ENCODE results near the gene ZNF280B. TPM values are rescaled to one million over a fixed set of nuclear protein-coding genes. Genes with fewer than 3 reads are reported as not detected.

The ZNF280B gene
- total RNA-seq, 1 experiment from 2014 or later = 3.9 TPM

- Histone ChIP-seq H3K9me3 (no peaks in the 10 kb centered on the region), H3K27me3 (replicated peaks; ENCODE audit: control insufficient read depth, insufficient read depth, low read length) (no peaks in the 10 kb centered on the region; the same call in 1 of the 2 replicates), H3K4me1 (no peaks in the 10 kb centered on the region), H3K4me3 (ENCODE audit: low read depth, low read length) (no peak overlapping the region), H3K36me3 (ENCODE audit: control insufficient read depth, insufficient read depth, low read length) (no peaks in the 10 kb centered on the region)
- TF ChIP-seq, protein P1, sequence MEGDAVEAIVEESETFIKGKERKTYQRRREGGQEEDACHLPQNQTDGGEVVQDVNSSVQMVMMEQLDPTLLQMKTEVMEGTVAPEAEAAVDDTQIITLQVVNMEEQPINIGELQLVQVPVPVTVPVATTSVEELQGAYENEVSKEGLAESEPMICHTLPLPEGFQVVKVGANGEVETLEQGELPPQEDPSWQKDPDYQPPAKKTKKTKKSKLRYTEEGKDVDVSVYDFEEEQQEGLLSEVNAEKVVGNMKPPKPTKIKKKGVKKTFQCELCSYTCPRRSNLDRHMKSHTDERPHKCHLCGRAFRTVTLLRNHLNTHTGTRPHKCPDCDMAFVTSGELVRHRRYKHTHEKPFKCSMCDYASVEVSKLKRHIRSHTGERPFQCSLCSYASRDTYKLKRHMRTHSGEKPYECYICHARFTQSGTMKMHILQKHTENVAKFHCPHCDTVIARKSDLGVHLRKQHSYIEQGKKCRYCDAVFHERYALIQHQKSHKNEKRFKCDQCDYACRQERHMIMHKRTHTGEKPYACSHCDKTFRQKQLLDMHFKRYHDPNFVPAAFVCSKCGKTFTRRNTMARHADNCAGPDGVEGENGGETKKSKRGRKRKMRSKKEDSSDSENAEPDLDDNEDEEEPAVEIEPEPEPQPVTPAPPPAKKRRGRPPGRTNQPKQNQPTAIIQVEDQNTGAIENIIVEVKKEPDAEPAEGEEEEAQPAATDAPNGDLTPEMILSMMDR (IDR thresholded peaks at IDR 0.05; ENCODE audit: insufficient read depth in 1 of 2, low read depth in 1 of 2, low read length in 1 of 2, severe bottlenecking in 1 of 2, unreplicated experiment in 1 of 2) = no peak
- ChIA-PET CTCF (no interaction called here), POLR2A (no interaction called here)
- no peak overlapping the region for H3K27ac Mint-ChIP-seq (ENCODE audit: unreplicated experiment)
- no peaks in the 10 kb centered on the region for H3K4me1 Mint-ChIP-seq (ENCODE audit: low read depth, unreplicated experiment)
- BruUV-seq (replicated peaks) = no TSS peak
- peaks cover 17% of the 10 kb centered on the region for H3K27me3 Mint-ChIP-seq (ENCODE audit: insufficient read depth, unreplicated experiment)
- intact Hi-C loops (cut with micrococcal nuclease; ENCODE audit: unreplicated experiment) = no loop called here
- H3K4me3 Mint-ChIP-seq (ENCODE audit: unreplicated experiment) = no peak overlapping the region
- DNase-seq = no peak
- H3K9me3 Mint-ChIP-seq (ENCODE audit: unreplicated experiment) = peaks cover 7% of the 10 kb centered on the region
- H3K36me3 Mint-ChIP-seq (ENCODE audit: insufficient read depth, unreplicated experiment) = no peaks in the 10 kb centered on the region
These were observed 68.4 kb downstream of the ZNF280B start for GRCh38 chr22:22440188-22440587.

Other genes with a start within 250 kb of the ZNF280B start
- gene ZNF280A, start 11.5 kb upstream of the ZNF280B start, total RNA-seq (2022) = 2.7 and 2.8 TPM in 2 replicates
- gene PRAME, start 50.5 kb upstream of the ZNF280B start, total RNA-seq (2022) = not detected in 2 replicates
- 0.34 TPM in 1 of 2 replicates, not detected in the other for gene GGTLC2, start 135.9 kb upstream of the ZNF280B start, total RNA-seq (2022)

All from Caco-2 (cell line).